PC-3 (cell line): ENCODE results near the gene VAMP8. TPM values are rescaled to one million over a fixed set of nuclear protein-coding genes. Genes with fewer than 3 reads are reported as not detected.

Experiments used
- ATAC-seq: fragments of 200-7000 bp; cut with Tn5 transposase; 2 replicates; pipeline ENCODE4 v1.9.1; 2020; ENCODE audit warnings: mild to moderate bottlenecking, moderate library complexity
- BruUV-seq: library from RNA; stranded (reverse); fragments of 400-500 nt; replicated peaks from 2 replicates; lab custom pipeline; 2021; lab: Mats Ljungman, UMichigan
- CTCF ChIA-PET: fragments of 300-600 bp; sonication (Branson Sonifier 250); formaldehyde crosslinking; loops from one replicate; lab custom pipeline; 2022; ENCODE audit warnings: antibody characterized with exemption; lab: Charles Lee
- POLR2A ChIA-PET: fragments of 300-600 bp; sonication (Branson Sonifier 250); formaldehyde crosslinking; loops from one replicate; lab custom pipeline; 2022; ENCODE audit warnings: antibody characterized with exemption; ENCODE audit not compliant: unreplicated experiment; lab: Charles Lee
- DNase-seq: peaks from one replicate; pipeline ENCODE4 v3.0.0-alpha.2; 2015
- H2AFZ ChIP-seq: fragments of 300-600 bp; sonication (generic); 2 replicates; pipeline ENCODE4 v1.6.0; 2016; ENCODE audit warnings: antibody characterized with exemption, low read length
- H3F3A ChIP-seq: fragments of 300-600 bp; sonication (generic); one replicate; pipeline ENCODE4 v1.6.0; 2017; ENCODE audit warnings: antibody characterized with exemption, low read length, control low read depth, mild to moderate bottlenecking; ENCODE audit not compliant: unreplicated experiment
- H3K27ac ChIP-seq: fragments of 300-600 bp; sonication (generic); 2 replicates; pipeline ENCODE4 v1.5.1; 2016; ENCODE audit warnings: mild to moderate bottlenecking, low read length
- H3K27me3 ChIP-seq: fragments of 300-600 bp; sonication (generic); 2 replicates; pipeline ENCODE4 v1.6.1; 2016; ENCODE audit warnings: low read length, mixed read lengths
- H3K36me3 ChIP-seq: fragments of 300-600 bp; sonication (generic); 2 replicates; pipeline ENCODE4 v1.6.1; 2016; ENCODE audit warnings: low read depth, mixed run types, low read length, mixed read lengths
- H3K4me1 ChIP-seq: fragments of 300-600 bp; sonication (generic); 2 replicates; pipeline ENCODE4 v1.5.1; 2016; ENCODE audit warnings: low read length; ENCODE audit not compliant: insufficient read depth
- H3K4me2 ChIP-seq: fragments of 300-600 bp; sonication (generic); 2 replicates; pipeline ENCODE4 v1.6.0; 2016; ENCODE audit warnings: low read length
- H3K4me3 ChIP-seq: fragments of 300-600 bp; sonication (generic); 2 replicates; pipeline ENCODE4 v1.5.1; 2016; ENCODE audit warnings: mild to moderate bottlenecking, low read length, mixed read lengths
- H3K79me2 ChIP-seq: fragments of 300-600 bp; sonication (generic); 2 replicates; pipeline ENCODE4 v1.6.1; 2017; ENCODE audit warnings: low read length, mixed read lengths
- H3K9ac ChIP-seq: fragments of 300-600 bp; sonication (generic); 2 replicates; pipeline ENCODE4 v1.6.0; 2016; ENCODE audit warnings: mild to moderate bottlenecking, low read length
- H3K9me2 ChIP-seq: fragments of 300-600 bp; sonication (generic); replicated peaks from 2 replicates; pipeline ENCODE4 v1.6.1; 2016; ENCODE audit warnings: mixed run types, low read length, mixed read lengths
- H3K9me3 ChIP-seq: fragments of 300-600 bp; sonication (generic); 2 replicates; pipeline ENCODE4 v1.6.1; 2016; ENCODE audit warnings: low read length, mixed read lengths
- H4K20me1 ChIP-seq: fragments of 300-600 bp; sonication (generic); 2 replicates; pipeline ENCODE4 v1.6.1; 2016; ENCODE audit warnings: low read length, mixed read lengths
- EZH2 ChIP-seq: fragments of 300-600 bp; sonication (generic); IDR thresholded peaks from one replicate; pipeline ENCODE4 v1.6.1; 2017; ENCODE audit warnings: antibody characterized with exemption, mild to moderate bottlenecking, low read length; ENCODE audit not compliant: unreplicated experiment
- EZH2phosphoT487 ChIP-seq: fragments of 300-600 bp; sonication (generic); IDR thresholded peaks from 2 replicates; pipeline ENCODE4 v1.6.1; 2018; ENCODE audit warnings: mild to moderate bottlenecking, antibody characterized with exemption, low read length, borderline replicate concordance
- intact Hi-C: fragments of 100-400 bp; cut with micrococcal nuclease; formaldehyde crosslinking; loops from 2 replicates; pipeline ENCODE4 v1.9.0; 2023
- total RNA-seq: library from RNA; depleted of rRNA; stranded (reverse); fragments of >200 nt; gene quantifications from 2 replicates; pipeline ENCODE4 v1.2.3, GENCODE V29; 2014
- TF ChIP-seq, protein P1 (sequence below): fragments of 300-600 bp; sonication (generic); conservative IDR thresholded peaks from 2 replicates; pipeline ENCODE4 v1.5.1; 2017; ENCODE audit warnings: antibody characterized with exemption, low read depth, mild to moderate bottlenecking, low read length

VAMP8 gene
- total RNA-seq, 1 experiment from 2014 or later: 142 TPM

GRCh38 chr2:85584857-85585780 lies 7.7 kb downstream of the VAMP8 start:
- ATAC-seq (peak; percentile 95), DNase-seq (peak; percentile 84)
- no peaks in the 10 kb centered on the region for H3K9me2 ChIP-seq
- no peak overlapping the region for H3K9ac ChIP-seq
- H3K27ac ChIP-seq: peak overlapping the region; percentile 42
- POLR2A ChIA-PET: interaction anchor here (0.6 kb wide), 1 partner anchor 84 kb away, joined by 3 read pairs; no protein-coding TSS in a partner anchor
- H4K20me1 ChIP-seq: no peaks in the 10 kb centered on the region
- no peaks in the 10 kb centered on the region for H3K79me2 ChIP-seq
- H3K36me3 ChIP-seq: no peaks in the 10 kb centered on the region
- peaks cover 17% of the 10 kb centered on the region for H3K4me1 ChIP-seq
- TF ChIP-seq EZH2phosphoT487 (no peak), EZH2 (no peak)
- TF ChIP-seq, protein P1, sequence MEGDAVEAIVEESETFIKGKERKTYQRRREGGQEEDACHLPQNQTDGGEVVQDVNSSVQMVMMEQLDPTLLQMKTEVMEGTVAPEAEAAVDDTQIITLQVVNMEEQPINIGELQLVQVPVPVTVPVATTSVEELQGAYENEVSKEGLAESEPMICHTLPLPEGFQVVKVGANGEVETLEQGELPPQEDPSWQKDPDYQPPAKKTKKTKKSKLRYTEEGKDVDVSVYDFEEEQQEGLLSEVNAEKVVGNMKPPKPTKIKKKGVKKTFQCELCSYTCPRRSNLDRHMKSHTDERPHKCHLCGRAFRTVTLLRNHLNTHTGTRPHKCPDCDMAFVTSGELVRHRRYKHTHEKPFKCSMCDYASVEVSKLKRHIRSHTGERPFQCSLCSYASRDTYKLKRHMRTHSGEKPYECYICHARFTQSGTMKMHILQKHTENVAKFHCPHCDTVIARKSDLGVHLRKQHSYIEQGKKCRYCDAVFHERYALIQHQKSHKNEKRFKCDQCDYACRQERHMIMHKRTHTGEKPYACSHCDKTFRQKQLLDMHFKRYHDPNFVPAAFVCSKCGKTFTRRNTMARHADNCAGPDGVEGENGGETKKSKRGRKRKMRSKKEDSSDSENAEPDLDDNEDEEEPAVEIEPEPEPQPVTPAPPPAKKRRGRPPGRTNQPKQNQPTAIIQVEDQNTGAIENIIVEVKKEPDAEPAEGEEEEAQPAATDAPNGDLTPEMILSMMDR: no peak
- H3K27me3 ChIP-seq: no peaks in the 10 kb centered on the region
- H3K9me3 ChIP-seq: no peaks in the 10 kb centered on the region
- CTCF ChIA-PET: no interaction called here
- H3K4me3 ChIP-seq: no peak overlapping the region
- no peaks in the 10 kb centered on the region for H3F3A ChIP-seq
- H2AFZ ChIP-seq: no peak overlapping the region
- no TSS peak for BruUV-seq
- H3K4me2 ChIP-seq: peak overlapping the region; percentile 43
- intact Hi-C loops: loop anchor here (2.0 kb wide), 1 partner anchor 18 kb away; the partner anchor contains the start of gene TMEM150A

GRCh38 chr2:85585781-85586105 lies 8.4 kb downstream of the VAMP8 start:
- no peaks in the 10 kb centered on the region for H3K9me2 ChIP-seq
- intact Hi-C loops: loop anchor here (2.0 kb wide), 1 partner anchor 17 kb away; the partner anchor contains the start of gene TMEM150A
- DNase-seq (peak; percentile 51), ATAC-seq (peak; percentile 48)
- no peak overlapping the region for H2AFZ ChIP-seq
- H3K9ac ChIP-seq: no peak overlapping the region
- H4K20me1 ChIP-seq: no peaks in the 10 kb centered on the region
- CTCF ChIA-PET: no interaction called here
- H3K4me1 ChIP-seq: peaks cover 23% of the 10 kb centered on the region
- POLR2A ChIA-PET: no interaction called here
- H3K79me2 ChIP-seq: no peaks in the 10 kb centered on the region
- no peaks in the 10 kb centered on the region for H3K36me3 ChIP-seq
- no peak overlapping the region for H3K27ac ChIP-seq
- TF ChIP-seq EZH2: no peak
- TF ChIP-seq, protein P1: no peak
- no peak for TF ChIP-seq EZH2phosphoT487
- no peak overlapping the region for H3K4me3 ChIP-seq
- peak overlapping the region; percentile 43; the same call in 1 of the 2 replicates for H3K4me2 ChIP-seq
- no peaks in the 10 kb centered on the region for H3K27me3 ChIP-seq
- H3K9me3 ChIP-seq: no peaks in the 10 kb centered on the region
- BruUV-seq: no TSS peak
- H3F3A ChIP-seq: no peaks in the 10 kb centered on the region

GRCh38 chr2:85588236-85588635 lies 10.8 kb downstream of the VAMP8 start:
- H3K36me3 ChIP-seq: no peaks in the 10 kb centered on the region

More at GRCh38 chr2:85588236-85588635, 10.8 kb downstream of the VAMP8 start:
- Histone ChIP-seq H4K20me1 (no peaks in the 10 kb centered on the region), H3K4me3 (no peak overlapping the region), H3F3A (no peaks in the 10 kb centered on the region), H2AFZ (no peak overlapping the region), H3K27ac (no peak overlapping the region), H3K27me3 (no peaks in the 10 kb centered on the region), H3K9me3 (no peaks in the 10 kb centered on the region), H3K4me1 (peaks cover 26% of the 10 kb centered on the region), H3K9ac (no peak overlapping the region), H3K79me2 (no peaks in the 10 kb centered on the region), H3K9me2 (no peaks in the 10 kb centered on the region), H3K4me2 (no peak overlapping the region)
- intact Hi-C loops: no loop called here
- TF ChIP-seq, protein P1: no peak
- TF ChIP-seq EZH2 (no peak), EZH2phosphoT487 (no peak)
- no peak for DNase-seq
- ATAC-seq: no peak
- BruUV-seq: no TSS peak
- ChIA-PET POLR2A (no interaction called here), CTCF (no interaction called here)
